Pancreas (tissue), 10 donors: ENCODE data around the gene ABCB8. TPM values are rescaled to one million over a fixed set of nuclear protein-coding genes. Genes with fewer than 3 reads are reported as not detected.
A peak's percentile ranks its signal among the peaks of the same experiment; 100 is the strongest.

Source experiments
- ATAC-seq, 4 donors: fragments of 200-7000 bp; cut with Tn5 transposase; one replicate each; pipeline versions ENCODE4 v1.8.0 to v1.9.1; 2020; ENCODE audit warnings: mild to moderate bottlenecking in 4 of 4, moderate library complexity in 4 of 4
- DNase-seq, 6 donors: peaks; one replicate each; pipeline ENCODE4 v3.0.0-alpha.2; 2020
- FAIRE-seq: peaks from 2 replicates; lab custom pipeline; 2012; peaks lifted over from hg19 to GRCh38; lab: Jason Lieb, UNC
- H3K27ac ChIP-seq, 4 donors: fragments of 200-600 bp; sonication (generic); 1 replicate in 3 of 4; 2 replicates in 1 of 4; pipeline versions ENCODE4 v1.5.0 to v1.8.0; 2020
- H3K27me3 ChIP-seq, 4 donors: fragments of 200-600 bp; one replicate each; pipeline ENCODE4 v1.8.0; 2021
- H3K36me3 ChIP-seq, 3 donors: fragments of 200-600 bp; sonication (generic) in 1 of 3; one replicate each; pipeline versions ENCODE4 v1.5.0 to v1.8.0; 2020 to 2021
- H3K4me1 ChIP-seq, 3 donors: fragments of 200-600 bp; one replicate each; pipeline ENCODE4 v1.8.0; 2021
- H3K4me3 ChIP-seq, 4 donors: fragments of 200-600 bp; sonication (generic) in 2 of 4; one replicate each; pipeline versions ENCODE4 v1.5.0 to v1.8.0; 2020 to 2021
- H3K9me3 ChIP-seq, 4 donors: fragments of 200-600 bp; one replicate each; pipeline ENCODE4 v1.8.0; 2021
- CTCF ChIP-seq, 4 donors: fragments of 200-600 bp; sonication (generic) in 3 of 4; IDR thresholded peaks; one replicate each; pipeline versions ENCODE4 v1.5.0 to v1.8.0; 2021; ENCODE audit warnings: antibody characterized with exemption in 4 of 4
- WGBS, 2 donors: extraction: QIAGEN DNeasy Blood & Tissue Kit; methylation state at CpG; one replicate each; pipeline ENCODE4 v1.1.7; 2013; 5-methylcytosine and 5-hydroxymethylcytosine counted together
- intact Hi-C, 3 donors: fragments of 100-400 bp; cut with DNase I; formaldehyde crosslinking; loops; one replicate each; pipeline versions ENCODE4 v1.11.1 to v1.14.2; 2022
- polyA plus RNA-seq, 2 donors: library from polyadenylated mRNA; stranded (reverse); fragments of 200-250 nt; gene quantifications; one replicate each; pipeline ENCODE4 v1.2.3, GENCODE V29; 2013
- total RNA-seq, 6 donors: library from RNA; stranded (reverse); fragmentation: NEBNext Ultra II Directional in 4 of 6; extraction: Animal tissue kit (Norgen Biotek cat#: 25700) in 4 of 6; gene quantifications; one replicate each; pipeline versions ENCODE4 v1.2.1 to v1.2.4, GENCODE V29; 2021 to 2023
- donor health status: healthy with polysubstance abuse.
- donor health status: DM: no; HTN: no; CAD: no; lungs with moderate emphysema.
- donor health status: DM: no; HTN: no; CAD: no.
- donor health status: control.
- donor health status: control.
- donor health status: Bipolar disorder and iron deficiency.
- donor health status: DM: yes; HTN: yes; CAD: no.
- donor health status: DM: no; HTN: no; CAD: no.
- donor health status: DM: no; HTN: no; CAD: no.
- donor health status: DM: yes; HTN: yes; CAD: no.

The ABCB8 gene
- total and polyA plus RNA-seq, 8 donors = 6.1 to 29.0 (median 12.7) TPM

- H3K4me1 ChIP-seq = peaks cover 24 to 40% (median 24%) of the 10 kb centered on the region in 3 donors
- ATAC-seq (peak in 1 of 4 donors; percentile 2), FAIRE-seq (no peak)
Measured at GRCh38 chr7:151060416-151061212, 32.4 kb downstream of the ABCB8 start.

GRCh38 chr7:151061213-151062110 lies 33.2 kb downstream of the ABCB8 start:
- Histone ChIP-seq H3K36me3 (peaks cover 0 to 13% (median 7%) of the 10 kb centered on the region in 3 donors), H3K9me3 (no peaks in the 10 kb centered on the region), H3K4me3 (peak overlapping the region in 2 of 4 donors; percentile 45 to 81), H3K27me3 (no peaks in the 10 kb centered on the region), H3K4me1 (peaks cover 23 to 40% (median 24%) of the 10 kb centered on the region in 3 donors), H3K27ac (peak overlapping the region in 2 of 4 donors; percentile 97 to 98)
- FAIRE-seq (no peak), ATAC-seq (no peak), DNase-seq (peak in 2 of 6 donors; percentile 68 to 82)
- TF ChIP-seq CTCF (IDR thresholded peaks at IDR 0.05) = no peak
- intact Hi-C loops = no loop called here
- WGBS, 2 donors = 47% methylated on average over 33 of the region's 33 CpGs

More at GRCh38 chr7:151060416-151061212, 32.4 kb downstream of the ABCB8 start:
- 2 to 4% methylated on average over 19 to 21 of the region's 21 CpGs for WGBS, 2 donors
- Histone ChIP-seq H3K9me3 (no peaks in the 10 kb centered on the region), H3K27me3 (no peaks in the 10 kb centered on the region), H3K36me3 (peaks cover 0 to 9% (median 5%) of the 10 kb centered on the region in 3 donors), H3K27ac (peak overlapping the region; percentile 42 to 98 (median 93)), H3K4me3 (peak overlapping the region; percentile 69 to 81 (median 78))
- TF ChIP-seq CTCF (IDR thresholded peaks at IDR 0.05) = no peak
- intact Hi-C loops = no loop called here
- DNase-seq = peak in 5 of 6 donors; percentile 63 to 86 (median 73)

- ATAC-seq (no peak), FAIRE-seq (no peak), DNase-seq (peak in 1 of 6 donors; percentile 53)
- 24 to 25% methylated on average over 11 of the region's 11 CpGs for WGBS, 2 donors
- no peaks in the 10 kb centered on the region for H3K9me3 ChIP-seq
- peak overlapping the region in 2 of 4 donors; percentile 45 to 54 for H3K4me3 ChIP-seq
- intact Hi-C loops = no loop called here
- peaks cover 17 to 34% (median 19%) of the 10 kb centered on the region in 3 donors for H3K4me1 ChIP-seq
- TF ChIP-seq CTCF (IDR thresholded peaks at IDR 0.05) = no peak
- H3K36me3 ChIP-seq = peaks cover 0 to 19% (median 7%) of the 10 kb centered on the region in 3 donors
- H3K27ac ChIP-seq = peak overlapping the region in 2 of 4 donors; percentile 97 to 98
- H3K27me3 ChIP-seq = no peaks in the 10 kb centered on the region
Measured at GRCh38 chr7:151062111-151062398, 33.8 kb downstream of the ABCB8 start.

GRCh38 chr7:151062399-151063211 lies 34.4 kb downstream of the ABCB8 start:
- no peak for TF ChIP-seq CTCF (IDR thresholded peaks at IDR 0.05)
- Histone ChIP-seq H3K9me3 (no peaks in the 10 kb centered on the region), H3K27me3 (no peaks in the 10 kb centered on the region), H3K4me1 (peaks cover 14 to 32% (median 15%) of the 10 kb centered on the region in 3 donors), H3K27ac (peak overlapping the region; percentile 70 to 98 (median 88)), H3K4me3 (peak overlapping the region; percentile 15 to 54 (median 37)), H3K36me3 (peaks cover 2 to 25% (median 12%) of the 10 kb centered on the region in 3 donors)
- DNase-seq = peak; percentile 93 to 97 (median 96)
- intact Hi-C loops = no loop called here
- 8 to 9% methylated on average over 37 to 43 of the region's 43 CpGs for WGBS, 2 donors
- peak; percentile 61 to 70 (median 68) for ATAC-seq
- FAIRE-seq = no peak
